ENCODE results near the gene SLC23A2.
"Not testable (repeated sequence)": the region's sequence is repeated elsewhere in the genome, so short reads cannot be mapped to it uniquely, and the experiment has no call there.

Gene SLC23A2

GRCh38 chr20:4876731-4877130, 124.6 kb downstream of the SLC23A2 start:
- no peak for DNase-seq (ENCODE audit: low read depth, low spot score)

- DNase-seq (ENCODE audit: low read depth, low spot score) = no peak
Measured at GRCh38 chr20:4876301-4876700, 125.0 kb downstream of the SLC23A2 start.

DNA sequence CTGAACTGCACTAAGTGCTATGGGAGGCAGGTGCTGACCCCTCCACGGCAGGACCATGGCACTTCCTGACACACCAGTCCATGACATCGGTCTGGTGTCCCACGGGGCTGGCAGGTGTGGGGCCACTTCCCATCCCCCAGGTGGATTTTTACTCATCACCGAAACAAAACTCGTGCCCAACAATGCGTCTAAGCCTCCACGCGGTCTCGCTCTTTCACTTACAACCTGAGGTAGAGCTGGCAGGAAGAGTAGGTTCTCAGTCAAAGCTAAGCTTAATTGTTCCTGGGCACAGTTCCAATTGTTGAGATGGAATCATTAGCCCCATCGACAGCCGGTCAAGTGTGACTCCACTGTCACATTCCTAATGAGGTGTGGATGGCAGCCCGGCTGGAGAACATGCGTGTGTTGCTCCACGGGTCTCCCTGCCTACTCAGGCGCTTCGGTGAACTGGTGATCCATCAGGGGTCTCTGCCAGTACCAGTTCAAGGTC, 125.7 kb downstream of the SLC23A2 start:
- DNase-seq (ENCODE audit: low read depth, low spot score) = no peak

DNA sequence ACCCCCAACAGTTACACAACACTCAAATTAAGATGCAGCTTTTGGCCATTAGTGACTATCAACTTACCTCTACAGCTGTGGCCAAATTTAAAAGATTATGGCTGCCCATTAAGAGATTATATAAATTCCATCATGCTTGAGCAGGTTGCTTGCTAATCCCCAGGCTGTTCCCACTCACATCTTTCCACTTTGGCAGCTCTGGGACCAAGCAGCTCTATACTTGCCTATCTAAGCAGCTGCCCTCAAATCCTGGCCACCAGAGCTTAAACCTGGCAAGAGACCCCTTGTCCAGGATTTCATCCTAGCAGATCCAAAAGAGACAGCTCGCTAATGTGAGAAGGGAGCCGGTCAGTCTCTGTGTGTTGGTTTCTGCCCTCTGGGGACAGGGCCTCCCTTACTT, 127.9 kb downstream of the SLC23A2 start:
- no peak for DNase-seq (ENCODE audit: low read depth, low spot score)

GRCh38 chr20:4871486-4871885, 129.8 kb downstream of the SLC23A2 start:
- DNase-seq (ENCODE audit: low read depth, low spot score) = no peak

GRCh38 chr20:4870906-4871305, 130.4 kb downstream of the SLC23A2 start:
- DNase-seq (ENCODE audit: low read depth, low spot score) = no peak

- no peak for DNase-seq (ENCODE audit: low read depth, low spot score)
Measured at GRCh38 chr20:4869290-4870193, 131.8 kb downstream of the SLC23A2 start.

- no peak for DNase-seq (ENCODE audit: low read depth, low spot score)
Measured at GRCh38 chr20:4867051-4867450, 134.3 kb downstream of the SLC23A2 start.

- DNase-seq (ENCODE audit: low read depth, low spot score) = no peak
Measured at GRCh38 chr20:4866429-4866828, 134.9 kb downstream of the SLC23A2 start.

DNA sequence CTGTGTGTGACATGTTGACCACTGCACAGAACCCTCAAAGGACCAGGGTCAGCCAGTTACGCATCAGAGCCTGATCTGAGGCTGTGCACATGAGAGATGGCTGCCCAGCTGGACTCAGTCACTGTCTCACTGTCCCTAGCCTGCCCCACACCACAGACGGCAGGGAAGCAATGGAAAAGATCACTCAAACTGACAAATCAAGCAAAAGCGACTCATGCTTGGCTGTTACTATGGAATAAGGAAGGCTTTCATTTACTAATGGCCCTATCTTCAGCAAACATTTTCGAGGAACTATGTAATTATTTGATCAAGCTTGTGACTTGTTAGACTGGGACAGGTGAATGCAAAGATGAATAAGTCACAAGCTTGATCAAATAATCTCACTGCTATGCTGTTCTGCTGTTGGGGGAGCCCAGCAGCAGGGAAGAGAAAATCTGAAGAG, 137.0 kb downstream of the SLC23A2 start:
- no peak for DNase-seq (ENCODE audit: low read depth, low spot score)

DNA sequence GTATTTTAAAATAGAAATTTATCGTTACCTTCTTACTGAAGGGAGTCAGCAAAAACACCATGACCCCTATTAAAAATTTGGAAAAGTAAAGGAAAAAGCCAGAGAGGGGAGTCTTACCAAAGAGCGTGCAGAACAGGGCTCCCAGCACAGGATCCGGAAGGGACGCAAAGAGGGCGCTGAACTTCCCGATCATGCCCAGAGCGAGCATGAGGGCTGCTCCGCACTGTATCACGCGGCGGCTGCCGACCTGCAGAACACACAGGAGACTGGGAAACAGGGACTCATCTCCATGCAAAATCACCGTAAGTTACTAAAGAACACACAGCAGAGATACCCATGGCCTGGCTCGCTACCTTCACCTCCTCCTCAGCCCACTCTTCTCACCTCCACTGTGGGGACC, 138.6 kb downstream of the SLC23A2 start:
- no peak for DNase-seq (ENCODE audit: low read depth, low spot score)

DNA sequence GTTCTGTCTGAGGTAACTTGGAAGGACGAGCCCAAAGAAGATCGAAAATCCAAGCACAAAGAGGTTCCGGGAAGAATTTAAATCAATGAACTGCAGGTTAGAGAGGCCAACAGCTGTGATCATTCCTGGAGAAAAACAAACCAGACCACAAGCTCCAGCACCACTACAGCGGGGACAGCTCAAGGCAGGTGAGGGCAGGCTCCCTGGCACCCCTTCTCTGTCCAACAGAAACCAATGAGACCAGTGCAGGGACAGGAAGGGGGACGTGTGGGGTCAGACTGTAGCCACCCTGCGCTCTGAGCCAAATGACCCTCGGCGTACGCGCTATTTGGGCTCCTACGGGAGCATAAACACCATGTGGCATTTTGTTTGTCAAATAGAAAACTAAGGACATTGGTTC, 139.3 kb downstream of the SLC23A2 start:
- no peak for DNase-seq (ENCODE audit: low read depth, low spot score)

DNA sequence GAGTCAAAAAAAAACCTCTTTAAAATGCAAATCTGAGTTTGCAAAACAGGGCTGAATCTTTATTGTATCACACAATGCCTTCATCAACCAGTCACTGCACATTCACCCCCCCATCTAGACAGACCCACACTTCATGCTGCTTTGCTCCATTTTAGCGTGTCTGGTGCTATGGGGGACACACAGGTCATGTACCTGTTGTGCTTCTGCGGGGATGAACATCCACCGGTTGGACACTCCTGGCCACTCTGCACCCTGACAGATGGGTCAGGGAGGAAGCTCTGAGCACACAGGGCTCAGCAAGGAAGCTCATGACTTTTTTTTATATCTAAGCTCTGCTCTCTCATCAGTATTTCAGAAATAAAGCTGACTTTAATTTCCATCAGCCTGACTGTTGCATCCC, 143.3 kb downstream of the SLC23A2 start:
- DNase-seq (ENCODE audit: low read depth, low spot score) = no peak

- DNase-seq (ENCODE audit: low read depth, low spot score) = no peak
Measured at GRCh38 chr20:4856022-4856755, 145.1 kb downstream of the SLC23A2 start.

- no peak for DNase-seq (ENCODE audit: low read depth, low spot score)
Measured at GRCh38 chr20:4855555-4855954, 145.8 kb downstream of the SLC23A2 start.

GRCh38 chr20:4855097-4855496, 146.2 kb downstream of the SLC23A2 start:
- no peak for DNase-seq (ENCODE audit: low read depth, low spot score)

DNA sequence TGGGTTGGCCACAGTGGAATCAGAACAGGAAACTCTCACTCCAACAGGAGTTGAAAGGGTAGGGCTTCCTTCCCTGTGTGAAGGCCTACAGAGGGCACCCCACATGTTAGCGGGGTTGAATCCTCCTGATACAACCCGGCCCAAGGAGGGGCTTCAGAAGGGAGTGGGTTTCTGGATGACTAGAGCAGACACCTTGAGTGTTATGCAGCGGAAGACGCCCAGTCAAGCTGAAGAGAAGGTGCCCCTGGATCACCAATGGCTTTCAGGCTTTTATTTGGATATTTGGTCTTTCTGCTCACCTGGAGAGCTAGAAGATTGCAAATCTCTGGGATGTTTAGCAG, 146.8 kb downstream of the SLC23A2 start:
- no peak for DNase-seq (ENCODE audit: low read depth, low spot score)

DNA sequence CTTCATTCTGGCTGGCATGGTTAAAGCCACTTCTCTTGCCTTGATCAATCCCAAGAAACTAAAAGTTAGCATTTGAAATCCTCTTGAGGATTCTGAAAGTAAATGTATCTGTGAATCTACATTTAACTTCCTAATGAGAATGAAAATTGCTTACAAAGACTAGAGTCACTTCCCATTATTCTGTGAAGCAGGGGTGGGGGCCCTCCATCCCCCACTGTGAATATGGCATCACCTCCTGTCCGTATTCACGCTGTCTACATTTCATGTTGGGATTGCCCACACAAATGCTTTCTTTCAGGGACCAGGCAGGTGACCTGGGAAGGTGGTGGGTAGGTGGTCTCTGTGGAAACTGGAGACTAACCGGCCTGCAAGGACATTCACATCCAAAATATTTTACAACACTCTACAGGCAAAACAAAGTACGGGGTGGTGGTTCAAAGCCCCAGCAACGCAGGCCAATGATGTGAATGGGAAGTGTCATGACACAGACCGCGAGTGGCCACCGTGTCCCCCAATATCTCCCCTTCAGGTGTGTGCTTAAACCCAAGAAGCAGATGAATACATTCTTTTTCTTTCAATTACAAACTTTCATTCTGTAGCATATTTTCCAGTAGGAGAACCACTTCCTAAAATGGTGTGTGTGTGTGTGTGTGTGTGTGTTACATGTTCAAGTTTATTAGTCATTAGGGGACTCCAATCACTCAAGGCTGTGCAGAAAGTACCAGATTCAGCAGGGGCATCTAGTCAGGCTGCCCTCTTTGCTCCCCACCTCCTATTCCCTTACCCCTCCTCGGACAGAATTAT, 147.4 kb downstream of the SLC23A2 start:
- no peak for DNase-seq (ENCODE audit: low read depth, low spot score)

DNA sequence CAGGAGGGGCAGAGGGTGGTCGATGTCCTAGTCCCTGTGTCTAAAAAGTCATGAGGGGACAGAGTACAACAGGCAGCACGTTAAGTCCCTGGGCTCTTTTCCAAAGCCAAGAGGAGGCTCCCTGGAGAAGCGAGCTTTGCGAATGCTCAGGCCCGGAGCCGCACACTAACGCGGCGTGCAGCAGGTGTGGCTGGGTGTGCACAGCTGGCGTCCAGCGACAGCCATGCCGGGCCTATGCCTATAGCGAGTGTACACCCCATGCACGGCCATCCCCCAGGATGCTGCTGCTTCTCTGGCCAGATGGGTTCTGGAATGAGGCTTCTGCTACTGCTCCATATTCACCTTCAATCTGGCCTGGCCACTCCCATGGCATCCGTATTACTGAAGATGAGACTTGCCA, 148.3 kb downstream of the SLC23A2 start:
- no peak for DNase-seq (ENCODE audit: low read depth, low spot score)

- no peak for DNase-seq (ENCODE audit: low read depth, low spot score)
Measured at GRCh38 chr20:4850960-4851359, 150.3 kb downstream of the SLC23A2 start.

- DNase-seq (ENCODE audit: low read depth, low spot score) = not testable (repeated sequence)
Measured at GRCh38 chr20:4848829-4849228, 152.5 kb downstream of the SLC23A2 start.

GRCh38 chr20:4848041-4848440, 153.3 kb downstream of the SLC23A2 start:
- DNase-seq (ENCODE audit: low read depth, low spot score) = no peak
